Activated CD4-positive, alpha-beta T cell treated with anti-CD3 and anti-CD28 coated beads, Interleukin-2, amount 10 ng/mL, durations not matched to agents 24 days and 14 days (primary cell): ENCODE measurements around the gene DNAH5. TPM values are rescaled to one million over a fixed set of nuclear protein-coding genes. Genes with fewer than 3 reads are reported as not detected.
"Not testable (repeated sequence)": the region's sequence is repeated elsewhere in the genome, so short reads cannot be mapped to it uniquely, and the experiment has no call there.

ENCODE experiments used
- DNase-seq: peaks from one replicate; pipeline ENCODE4 v3.0.0; 2022
- H3K27ac Mint-ChIP-seq: one replicate; pipeline ENCODE4 v1.8.0; 2022; ENCODE audit warnings: mild to moderate bottlenecking, mixed read lengths
- H3K27me3 Mint-ChIP-seq: one replicate; pipeline ENCODE4 v1.8.0; 2022; ENCODE audit warnings: mixed read lengths
- H3K36me3 Mint-ChIP-seq: one replicate; pipeline ENCODE4 v1.8.0; 2022; ENCODE audit warnings: low read depth, mild to moderate bottlenecking, mixed read lengths
- H3K4me1 Mint-ChIP-seq: one replicate; pipeline ENCODE4 v1.8.0; 2021; ENCODE audit warnings: mixed read lengths
- H3K4me3 Mint-ChIP-seq: one replicate; pipeline ENCODE4 v1.8.0; 2022; ENCODE audit warnings: mild to moderate bottlenecking, moderate library complexity, mixed read lengths
- H3K9me3 Mint-ChIP-seq: one replicate; pipeline ENCODE4 v1.8.0; 2021; ENCODE audit warnings: mixed read lengths
- intact Hi-C: fragments of 100-400 bp; cut with micrococcal nuclease; formaldehyde crosslinking; loops from one replicate; pipeline ENCODE4 v1.15.1; 2023
- total RNA-seq: library from RNA; stranded (reverse); gene quantifications from 2 replicates; pipeline ENCODE4 v1.2.3, GENCODE V29; 2022

The DNAH5 gene, protein sequence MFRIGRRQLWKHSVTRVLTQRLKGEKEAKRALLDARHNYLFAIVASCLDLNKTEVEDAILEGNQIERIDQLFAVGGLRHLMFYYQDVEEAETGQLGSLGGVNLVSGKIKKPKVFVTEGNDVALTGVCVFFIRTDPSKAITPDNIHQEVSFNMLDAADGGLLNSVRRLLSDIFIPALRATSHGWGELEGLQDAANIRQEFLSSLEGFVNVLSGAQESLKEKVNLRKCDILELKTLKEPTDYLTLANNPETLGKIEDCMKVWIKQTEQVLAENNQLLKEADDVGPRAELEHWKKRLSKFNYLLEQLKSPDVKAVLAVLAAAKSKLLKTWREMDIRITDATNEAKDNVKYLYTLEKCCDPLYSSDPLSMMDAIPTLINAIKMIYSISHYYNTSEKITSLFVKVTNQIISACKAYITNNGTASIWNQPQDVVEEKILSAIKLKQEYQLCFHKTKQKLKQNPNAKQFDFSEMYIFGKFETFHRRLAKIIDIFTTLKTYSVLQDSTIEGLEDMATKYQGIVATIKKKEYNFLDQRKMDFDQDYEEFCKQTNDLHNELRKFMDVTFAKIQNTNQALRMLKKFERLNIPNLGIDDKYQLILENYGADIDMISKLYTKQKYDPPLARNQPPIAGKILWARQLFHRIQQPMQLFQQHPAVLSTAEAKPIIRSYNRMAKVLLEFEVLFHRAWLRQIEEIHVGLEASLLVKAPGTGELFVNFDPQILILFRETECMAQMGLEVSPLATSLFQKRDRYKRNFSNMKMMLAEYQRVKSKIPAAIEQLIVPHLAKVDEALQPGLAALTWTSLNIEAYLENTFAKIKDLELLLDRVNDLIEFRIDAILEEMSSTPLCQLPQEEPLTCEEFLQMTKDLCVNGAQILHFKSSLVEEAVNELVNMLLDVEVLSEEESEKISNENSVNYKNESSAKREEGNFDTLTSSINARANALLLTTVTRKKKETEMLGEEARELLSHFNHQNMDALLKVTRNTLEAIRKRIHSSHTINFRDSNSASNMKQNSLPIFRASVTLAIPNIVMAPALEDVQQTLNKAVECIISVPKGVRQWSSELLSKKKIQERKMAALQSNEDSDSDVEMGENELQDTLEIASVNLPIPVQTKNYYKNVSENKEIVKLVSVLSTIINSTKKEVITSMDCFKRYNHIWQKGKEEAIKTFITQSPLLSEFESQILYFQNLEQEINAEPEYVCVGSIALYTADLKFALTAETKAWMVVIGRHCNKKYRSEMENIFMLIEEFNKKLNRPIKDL (N-terminal part only)
- not detected in 2 replicates for total RNA-seq

DNA sequence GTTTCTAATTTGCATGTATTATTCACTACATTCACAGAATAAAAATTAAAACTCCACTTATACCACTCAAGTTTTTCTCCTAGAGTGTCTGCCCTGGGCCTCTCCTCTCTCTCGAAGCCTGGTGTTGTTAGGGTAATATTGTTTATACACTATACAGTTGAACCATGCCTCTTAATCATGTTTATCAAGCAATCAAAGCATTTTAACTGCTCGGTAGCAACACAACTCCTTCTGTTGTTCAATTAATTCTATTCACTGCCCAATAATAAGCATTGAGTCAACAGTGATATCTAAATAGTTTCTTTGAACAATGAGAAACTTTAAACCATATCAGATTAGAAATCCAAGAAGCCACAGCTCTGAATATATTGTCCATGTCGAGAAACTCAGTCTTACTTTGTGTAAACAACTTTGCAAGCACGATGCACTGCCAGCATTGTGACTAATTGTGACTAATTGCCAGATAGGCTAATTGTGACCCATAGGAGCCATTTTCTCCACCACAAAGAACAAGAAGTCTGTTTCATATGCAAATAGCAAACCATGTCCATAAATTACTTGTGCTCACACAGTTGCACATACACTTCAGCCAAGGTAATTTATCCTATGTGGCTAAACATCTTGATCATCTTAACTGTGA lies at the start of gene DNAH5:
Gene DNAH5 (minus strand): TSS at position 129 of the 640 bp plus-strand sequence. CDS start 250 bp downstream, outside the sequence.
- Mint-ChIP-seq H3K27ac (no peak within 1 kb of the TSS), H3K9me3 (no peaks in the 10 kb centered on the region), H3K36me3 (no peaks in the 10 kb centered on the region), H3K4me1 (no peaks in the 10 kb centered on the region), H3K27me3 (no peaks in the 10 kb centered on the region), H3K4me3 (no peak within 1 kb of the TSS)
- intact Hi-C loops, result no loop called here
- DNase-seq, result peak; percentile 18

DNA sequence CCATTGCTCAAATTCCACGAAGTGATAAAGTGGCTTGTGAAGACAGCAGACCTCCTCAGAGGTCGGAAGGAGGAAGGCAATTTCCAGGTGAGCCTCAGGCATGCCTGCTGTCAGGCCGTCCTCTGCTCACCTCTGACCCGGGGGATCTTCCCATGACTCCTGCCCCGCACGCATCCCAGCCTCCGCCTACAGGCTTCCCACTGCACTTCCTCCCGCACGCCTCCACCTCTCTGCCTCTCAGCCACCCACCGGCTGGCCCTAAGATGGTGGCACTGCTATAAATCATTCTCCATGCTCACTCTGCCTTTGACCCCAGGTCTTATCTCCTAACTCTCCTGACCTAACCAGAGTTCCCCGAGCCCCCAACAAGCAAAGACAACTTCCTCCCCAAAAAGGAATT lies 49.4 kb upstream of the DNAH5 start:
- Mint-ChIP-seq H3K4me3 (no peak overlapping the region), H3K9me3 (peaks cover 12% of the 10 kb centered on the region), H3K27me3 (peaks cover 5% of the 10 kb centered on the region), H3K36me3 (no peaks in the 10 kb centered on the region), H3K4me1 (no peaks in the 10 kb centered on the region), H3K27ac (no peak overlapping the region)
- no peak for DNase-seq
- intact Hi-C loops, result no loop called here

DNA sequence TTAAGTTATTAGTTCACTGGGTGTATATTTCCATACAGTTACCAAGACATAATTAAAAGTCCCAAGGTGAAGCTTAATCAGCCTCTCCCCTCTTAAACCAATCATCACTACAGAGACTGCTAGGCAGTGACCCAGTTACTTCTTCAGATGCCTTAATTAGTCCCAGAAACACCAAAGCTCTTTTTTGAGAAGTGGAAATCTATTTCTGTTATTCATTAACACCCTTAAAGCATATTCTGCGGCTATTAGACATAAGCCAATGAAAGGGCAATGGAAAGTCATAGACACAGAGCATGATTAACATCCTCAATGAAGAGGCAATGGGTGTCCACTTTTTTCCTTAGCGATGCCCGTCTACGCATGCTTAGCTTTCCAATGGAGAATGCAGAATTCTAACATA lies 48.3 kb upstream of the DNAH5 start:
- DNase-seq, result no peak
- intact Hi-C loops, result no loop called here
- H3K4me3 Mint-ChIP-seq, result no peak overlapping the region
- H3K27ac Mint-ChIP-seq, result no peak overlapping the region
- no peaks in the 10 kb centered on the region for H3K36me3 Mint-ChIP-seq
- peaks cover 10% of the 10 kb centered on the region for H3K9me3 Mint-ChIP-seq
- H3K27me3 Mint-ChIP-seq, result peaks cover 5% of the 10 kb centered on the region
- no peaks in the 10 kb centered on the region for H3K4me1 Mint-ChIP-seq

GRCh38 chr5:13991365-13991764 lies 46.9 kb upstream of the DNAH5 start:
- H3K27me3 Mint-ChIP-seq, result peaks cover 5% of the 10 kb centered on the region

DNA sequence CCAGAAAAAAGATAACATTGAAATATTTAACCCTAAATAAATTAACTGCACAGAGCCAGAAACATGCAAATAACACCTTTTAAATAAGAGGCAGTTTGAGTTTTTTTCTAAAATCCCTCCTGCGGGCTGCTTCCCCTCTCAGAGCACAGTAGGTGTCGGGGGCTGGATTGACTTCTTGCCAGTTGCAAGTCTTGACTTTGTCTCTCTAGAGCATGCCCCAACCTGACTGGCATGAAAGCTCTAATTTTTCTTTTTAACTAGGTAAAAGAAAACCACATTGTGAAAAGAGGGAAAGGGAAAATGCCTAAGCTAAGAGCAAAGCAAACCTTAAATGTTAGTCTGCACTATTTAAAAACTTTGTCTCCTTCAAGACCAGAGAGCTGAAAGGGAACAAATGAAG lies 46.4 kb upstream of the DNAH5 start:
- Mint-ChIP-seq H3K9me3 (no peaks in the 10 kb centered on the region), H3K27ac (no peak overlapping the region), H3K4me1 (no peaks in the 10 kb centered on the region), H3K27me3 (peaks cover 5% of the 10 kb centered on the region), H3K4me3 (no peak overlapping the region), H3K36me3 (no peaks in the 10 kb centered on the region)
- intact Hi-C loops, result no loop called here
- no peak for DNase-seq

More at GRCh38 chr5:13991365-13991764, 46.9 kb upstream of the DNAH5 start:
- Mint-ChIP-seq H3K4me3 (no peak overlapping the region), H3K36me3 (no peaks in the 10 kb centered on the region), H3K9me3 (peaks cover 3% of the 10 kb centered on the region), H3K4me1 (no peaks in the 10 kb centered on the region), H3K27ac (no peak overlapping the region)
- DNase-seq, result no peak
- intact Hi-C loops, result no loop called here

- Mint-ChIP-seq H3K4me1 (no peaks in the 10 kb centered on the region), H3K27me3 (peaks cover 5% of the 10 kb centered on the region), H3K36me3 (no peaks in the 10 kb centered on the region), H3K27ac (no peak overlapping the region), H3K9me3 (no peaks in the 10 kb centered on the region), H3K4me3 (no peak overlapping the region)
- intact Hi-C loops, result loop anchor here (2.0 to 10.0 kb wide), 2 partner anchors 281 to 375 kb away; no protein-coding TSS in a partner anchor
- no peak for DNase-seq
Observed at GRCh38 chr5:13989832-13990231, 45.3 kb upstream of the DNAH5 start.

DNA sequence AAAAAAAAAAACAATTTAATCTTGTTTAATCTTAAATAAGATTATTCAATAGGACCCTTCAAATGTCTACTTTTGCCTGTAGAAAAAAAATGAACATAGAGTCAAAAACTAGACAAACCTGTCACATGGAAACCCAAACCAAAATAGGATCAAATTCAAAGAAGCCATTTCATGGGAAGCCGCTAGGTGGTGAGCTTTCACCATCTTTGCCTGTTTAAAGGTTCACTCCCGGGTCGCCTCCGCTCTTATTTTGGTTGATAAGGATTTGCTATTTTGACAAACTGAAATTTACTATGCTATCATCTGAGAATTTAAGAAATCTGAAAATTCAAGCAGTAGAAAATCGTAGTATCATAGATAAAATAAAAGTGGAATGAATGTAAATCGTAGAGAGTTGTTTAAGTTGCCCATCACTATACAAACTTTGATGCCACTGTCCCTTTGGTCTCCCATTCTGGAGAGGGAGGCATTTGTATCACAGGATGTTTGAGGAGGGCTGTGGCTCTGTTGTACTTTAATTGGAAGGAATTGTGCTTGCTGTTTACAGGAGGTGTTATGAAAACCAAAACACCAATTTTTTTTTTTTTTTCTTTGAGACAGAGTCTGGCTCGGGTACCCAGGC lies 43.5 kb upstream of the DNAH5 start:
- H3K4me3 Mint-ChIP-seq, result no peak overlapping the region
- intact Hi-C loops, result loop anchor here (2.0 to 10.0 kb wide), 2 partner anchors 283 to 377 kb away; no protein-coding TSS in a partner anchor
- H3K27me3 Mint-ChIP-seq, result peaks cover 2% of the 10 kb centered on the region
- no peaks in the 10 kb centered on the region for H3K9me3 Mint-ChIP-seq
- DNase-seq, result peak; percentile 65
- H3K27ac Mint-ChIP-seq, result no peak overlapping the region
- H3K4me1 Mint-ChIP-seq, result no peaks in the 10 kb centered on the region
- H3K36me3 Mint-ChIP-seq, result no peaks in the 10 kb centered on the region

DNA sequence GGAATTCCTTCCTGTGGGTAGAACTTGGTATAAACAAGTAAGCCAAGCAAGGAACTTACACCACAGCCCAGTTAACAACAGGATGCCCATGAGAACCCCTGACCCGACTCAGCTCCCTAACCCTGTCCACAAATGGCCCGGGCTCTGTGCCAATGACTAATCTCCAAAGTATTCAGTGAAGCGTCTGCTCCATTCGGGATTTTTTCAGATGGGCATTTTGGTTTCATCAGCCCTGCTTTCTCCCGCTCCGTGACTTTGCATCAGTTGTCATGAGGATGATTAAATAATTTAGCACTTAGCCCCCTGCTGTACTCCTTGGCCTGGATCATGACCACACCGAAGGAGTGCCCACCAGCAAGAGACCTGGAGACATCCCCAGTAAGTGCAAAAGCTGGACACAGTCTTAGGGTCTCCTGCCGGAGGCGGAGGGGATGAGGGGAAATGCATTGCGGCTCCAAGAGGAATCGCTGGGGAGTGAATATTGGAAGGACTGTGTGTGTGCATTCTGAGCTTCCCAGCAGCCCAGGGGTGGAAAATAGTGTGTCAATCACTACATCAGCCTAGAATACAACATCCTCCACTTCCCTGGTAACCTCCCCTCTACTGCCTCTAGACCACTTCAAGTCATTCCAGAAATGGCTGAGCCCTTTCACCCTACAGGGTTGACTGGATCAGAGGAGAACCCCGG lies 41.4 kb upstream of the DNAH5 start:
- DNase-seq, result no peak
- no peaks in the 10 kb centered on the region for H3K4me1 Mint-ChIP-seq
- intact Hi-C loops, result loop anchor here (10.0 kb wide), 1 partner anchor 379 kb away; no protein-coding TSS in a partner anchor

GRCh38 chr5:13984888-13985287 lies 40.4 kb upstream of the DNAH5 start:
- H3K27ac Mint-ChIP-seq, H3K36me3 Mint-ChIP-seq, H3K4me3 Mint-ChIP-seq, H3K9me3 Mint-ChIP-seq, H3K4me1 Mint-ChIP-seq, H3K27me3 Mint-ChIP-seq, DNase-seq: not testable (repeated sequence)
- intact Hi-C loops, result loop anchor here (10.0 kb wide), 1 partner anchor 380 kb away; no protein-coding TSS in a partner anchor

More for the DNA sequence above, 41.4 kb upstream of the DNAH5 start:
- Mint-ChIP-seq H3K27ac (no peak overlapping the region), H3K9me3 (no peaks in the 10 kb centered on the region), H3K27me3 (no peaks in the 10 kb centered on the region), H3K36me3 (no peaks in the 10 kb centered on the region), H3K4me3 (no peak overlapping the region)

DNA sequence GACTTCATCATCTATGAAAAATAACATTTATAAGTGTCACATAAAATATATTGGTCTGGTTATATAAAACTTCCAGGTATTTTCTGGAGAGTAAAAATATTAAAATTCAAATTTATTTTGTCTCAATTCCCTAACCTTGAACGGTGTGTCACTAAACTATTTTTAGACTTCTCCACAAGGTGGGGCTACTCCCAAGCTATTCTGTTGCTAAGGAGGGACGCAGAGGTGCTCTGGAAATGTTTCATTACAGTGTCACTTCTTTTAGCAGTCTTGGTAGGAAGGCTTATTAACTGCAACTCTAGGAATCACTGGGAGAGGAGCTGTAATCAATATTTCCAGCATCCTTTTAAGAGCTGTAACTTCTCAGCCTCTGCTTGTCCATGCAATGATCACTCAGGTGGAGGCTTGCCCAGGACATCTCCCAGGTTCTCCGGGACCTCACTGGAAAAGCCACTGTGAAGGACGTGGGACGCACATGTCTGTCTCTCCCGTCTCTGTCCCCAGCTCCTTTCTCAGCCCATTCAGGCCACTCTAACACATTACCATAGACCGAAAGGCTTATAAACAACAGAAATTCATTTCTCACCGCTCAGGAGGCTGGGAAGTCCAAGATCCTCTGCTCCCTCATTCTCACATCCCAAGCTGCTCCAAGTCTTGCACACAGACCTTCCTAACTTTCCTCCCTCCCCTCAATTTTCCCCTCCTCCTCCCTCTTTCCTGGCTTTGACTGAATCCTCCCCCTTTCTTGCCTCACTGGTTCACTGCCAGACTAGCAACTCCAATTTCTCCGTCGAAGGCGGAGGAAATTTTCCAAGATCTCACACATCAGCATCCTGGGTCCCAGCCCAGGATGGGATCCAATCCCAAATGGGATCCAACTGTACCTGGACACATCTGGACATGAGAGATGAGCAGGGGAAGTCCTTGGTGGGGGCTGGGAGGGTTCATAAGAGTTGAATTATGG lies 32.7 kb upstream of the DNAH5 start:
- H3K9me3 Mint-ChIP-seq, result no peaks in the 10 kb centered on the region
- no peaks in the 10 kb centered on the region for H3K36me3 Mint-ChIP-seq
- intact Hi-C loops, result no loop called here
- no peak for DNase-seq
- H3K27ac Mint-ChIP-seq, result no peak overlapping the region
- H3K27me3 Mint-ChIP-seq, result no peaks in the 10 kb centered on the region
- no peaks in the 10 kb centered on the region for H3K4me1 Mint-ChIP-seq
- H3K4me3 Mint-ChIP-seq, result no peak overlapping the region

GRCh38 chr5:13976223-13976622 lies 31.7 kb upstream of the DNAH5 start:
- no peaks in the 10 kb centered on the region for H3K36me3 Mint-ChIP-seq
- DNase-seq, result no peak
- no peak overlapping the region for H3K27ac Mint-ChIP-seq
- intact Hi-C loops, result no loop called here
- H3K4me1 Mint-ChIP-seq, result no peaks in the 10 kb centered on the region
- no peaks in the 10 kb centered on the region for H3K27me3 Mint-ChIP-seq
- H3K9me3 Mint-ChIP-seq, result no peaks in the 10 kb centered on the region
- no peak overlapping the region for H3K4me3 Mint-ChIP-seq
